GM23338 (cell line): ENCODE measurements around the gene PCBP2. TPM values are rescaled to one million over a fixed set of nuclear protein-coding genes. Genes with fewer than 3 reads are reported as not detected.
"Not testable (repeated sequence)": the region's sequence is repeated elsewhere in the genome, so short reads cannot be mapped to it uniquely, and the experiment has no call there.

Source experiments
- ATAC-seq: fragments of 200-7000 bp; cut with Tn5 transposase; 3 replicates; pipeline ENCODE4 v1.9.1; 2020
- DNase-seq: peaks from one replicate; pipeline ENCODE4 v3.0.0-alpha.2; 2015; ENCODE audit warnings: low spot score
- H2AFZ ChIP-seq: fragments of 200-600 bp; sonication (generic); 2 replicates; pipeline ENCODE4 v1.8.0; 2016; ENCODE audit warnings: antibody characterized with exemption, mild to moderate bottlenecking, moderate library complexity
- H3F3A ChIP-seq: fragments of 200-600 bp; sonication (generic); replicated peaks from 2 replicates; pipeline ENCODE4 v1.8.0; 2017; ENCODE audit warnings: antibody characterized with exemption, mixed run types, low read depth
- H3K27ac ChIP-seq: fragments of 200-600 bp; sonication (generic); 2 replicates; pipeline ENCODE4 v1.6.1; 2016; ENCODE audit warnings: low read depth
- H3K27me3 ChIP-seq: fragments of 200-600 bp; sonication (generic); 2 replicates; pipeline ENCODE4 v1.8.0; 2016; ENCODE audit warnings: mild to moderate bottlenecking, mixed run types, moderate library complexity; ENCODE audit not compliant: insufficient read depth
- H3K36me3 ChIP-seq: fragments of 200-600 bp; sonication (generic); 2 replicates; pipeline ENCODE4 v1.8.0; 2016; ENCODE audit warnings: mild to moderate bottlenecking; ENCODE audit not compliant: insufficient read depth
- H3K4me1 ChIP-seq: fragments of 200-600 bp; sonication (generic); 2 replicates; pipeline ENCODE4 v1.8.0; 2016; ENCODE audit warnings: mild to moderate bottlenecking, moderate library complexity; ENCODE audit not compliant: insufficient read depth
- H3K4me2 ChIP-seq: fragments of 200-600 bp; sonication (generic); 2 replicates; pipeline ENCODE4 v1.7.1; 2017; ENCODE audit warnings: mixed run types
- H3K4me3 ChIP-seq: fragments of 200-600 bp; sonication (generic); 2 replicates; pipeline ENCODE4 v1.6.1; 2016; ENCODE audit warnings: mixed run types
- H3K79me2 ChIP-seq: fragments of 200-600 bp; sonication (generic); replicated peaks from 2 replicates; pipeline ENCODE4 v1.8.0; 2017; ENCODE audit warnings: mild to moderate bottlenecking; ENCODE audit not compliant: insufficient read depth
- H3K9me2 ChIP-seq: fragments of 200-600 bp; sonication (generic); 2 replicates; pipeline ENCODE4 v1.8.0; 2017; ENCODE audit not compliant: insufficient read depth
- H4K20me1 ChIP-seq: fragments of 200-600 bp; sonication (generic); replicated peaks from 2 replicates; pipeline ENCODE4 v1.8.0; 2017; ENCODE audit warnings: mild to moderate bottlenecking; ENCODE audit not compliant: insufficient read depth
- H3K27ac Mint-ChIP-seq: 2 replicates; pipeline ENCODE4 v1.8.0; 2020; ENCODE audit warnings: inconsistent platforms, mild to moderate bottlenecking, moderate library complexity, mixed read lengths
- H3K27me3 Mint-ChIP-seq: 3 replicates; pipeline ENCODE4 v1.8.0; 2022; ENCODE audit warnings: low read depth, mild to moderate bottlenecking, moderate library complexity, mixed read lengths, inconsistent platforms; ENCODE audit not compliant: insufficient read depth, poor library complexity
- H3K36me3 Mint-ChIP-seq: 3 replicates; pipeline ENCODE4 v1.8.0; 2021; ENCODE audit warnings: low read depth, mild to moderate bottlenecking, inconsistent platforms, moderate library complexity, mixed read lengths
- H3K4me1 Mint-ChIP-seq: 3 replicates; pipeline ENCODE4 v1.8.0; 2020; ENCODE audit warnings: mild to moderate bottlenecking, inconsistent platforms, mixed read lengths
- H3K4me3 Mint-ChIP-seq: 3 replicates; pipeline ENCODE4 v1.8.0; 2021; ENCODE audit warnings: moderate library complexity, mild to moderate bottlenecking, inconsistent platforms, mixed read lengths
- H3K9me3 Mint-ChIP-seq: 3 replicates; pipeline ENCODE4 v1.8.0; 2020; ENCODE audit warnings: moderate library complexity, mild to moderate bottlenecking, inconsistent platforms, mixed read lengths
- EZH2 ChIP-seq: fragments of 200-600 bp; sonication (generic); IDR thresholded peaks from one replicate; pipeline ENCODE4 v1.8.0; 2017; ENCODE audit warnings: antibody characterized with exemption, mild to moderate bottlenecking, low read depth; ENCODE audit not compliant: unreplicated experiment
- JUNB ChIP-seq: IDR thresholded peaks from one replicate; pipeline ENCODE4 v1.6.1; 2016; ENCODE audit warnings: antibody characterized with exemption; ENCODE audit not compliant: unreplicated experiment
- POLR2AphosphoS5 ChIP-seq: IDR thresholded peaks from 2 replicates; pipeline ENCODE4 v1.6.1; 2016; ENCODE audit warnings: antibody characterized with exemption, low read depth
- ZNF114 ChIP-seq: fragments of 250-450 bp; sonication (Bioruptor Pico); IDR thresholded peaks from 2 replicates; pipeline ENCODE4 v1.5.0; 2020; ENCODE audit warnings: mild to moderate bottlenecking, moderate library complexity
- ZNF331 ChIP-seq: fragments of 250-450 bp; sonication (Bioruptor Pico); IDR thresholded peaks from 2 replicates; pipeline ENCODE4 v1.5.0; 2020; ENCODE audit warnings: low read depth, mild to moderate bottlenecking, moderate library complexity
- polyA plus RNA-seq: library from polyadenylated mRNA; unstranded; fragments of >200 nt; fragmentation: Nextera tagmentation; extraction: Ambion mirVana; gene quantifications from 2 replicates; pipeline ENCODE4 v1.2.1, GENCODE V29; 2016
- total RNA-seq: library from RNA; depleted of rRNA; stranded (reverse); fragments of >200 nt; shearing (Covaris generic); gene quantifications from 2 replicates; pipeline ENCODE4 v1.2.3, GENCODE V29; 2014
- TF ChIP-seq, protein P1 (sequence below): fragments of 250-450 bp; sonication (Bioruptor Pico); IDR thresholded peaks from 2 replicates; pipeline ENCODE4 v1.5.0; 2020; ENCODE audit warnings: mild to moderate bottlenecking, moderate library complexity
- TF ChIP-seq, protein P2 (sequence below): IDR thresholded peaks from one replicate; pipeline ENCODE4 v1.6.1; 2018; ENCODE audit warnings: antibody characterized with exemption; ENCODE audit not compliant: unreplicated experiment

PCBP2 gene
- total and polyA plus RNA-seq, 2 experiments from 2014 or later: 397 to 676 TPM

DNA sequence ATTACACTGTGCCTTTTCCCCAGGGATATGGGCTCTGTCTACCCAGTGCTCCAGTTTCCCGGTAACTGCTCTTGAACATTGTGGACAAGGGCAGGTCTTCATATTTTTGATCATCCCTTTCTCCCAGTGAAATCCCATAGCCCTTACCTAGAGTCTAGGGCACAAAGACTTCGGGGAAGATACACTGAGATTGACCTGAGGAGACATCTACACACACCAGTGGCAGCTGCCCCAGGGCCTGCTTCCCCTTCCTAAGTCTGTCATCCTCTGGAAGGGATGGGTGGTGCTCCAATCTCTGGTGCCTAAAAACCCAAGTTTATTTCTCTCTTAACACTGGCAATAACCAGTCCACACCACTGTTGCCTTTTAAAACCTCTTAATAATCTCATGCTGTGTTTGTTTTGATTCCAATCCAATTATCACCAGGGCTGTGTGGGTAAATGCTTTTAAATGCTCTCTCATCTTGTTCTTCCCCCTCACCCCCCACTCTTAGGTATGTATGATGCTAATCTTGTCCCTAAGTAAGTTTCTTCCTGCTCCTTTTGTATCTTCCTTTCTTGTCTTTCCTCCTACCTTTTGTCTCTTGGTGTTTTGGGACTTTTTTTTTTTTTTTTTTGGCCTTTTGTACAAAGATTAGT, 36.0 kb upstream of the PCBP2 start:
- peaks cover 20% of the 10 kb centered on the region for H3K4me1 ChIP-seq
- not testable (repeated sequence) for H2AFZ ChIP-seq, H3K4me3 Mint-ChIP-seq, H3K36me3 ChIP-seq, H3K79me2 ChIP-seq, H3K4me3 ChIP-seq, H4K20me1 ChIP-seq, H3K9me3 Mint-ChIP-seq, H3K9me2 ChIP-seq, H3F3A ChIP-seq, H3K27ac ChIP-seq, H3K27me3 ChIP-seq, H3K4me2 ChIP-seq
- Mint-ChIP-seq H3K4me1 (peaks cover 24% of the 10 kb centered on the region), H3K27ac (peak overlapping the region; percentile 56), H3K36me3 (peaks cover 20% of the 10 kb centered on the region), H3K27me3 (peaks cover 13% of the 10 kb centered on the region)
- DNase-seq: peak; percentile 22
- peak; percentile 74 for ATAC-seq

DNA sequence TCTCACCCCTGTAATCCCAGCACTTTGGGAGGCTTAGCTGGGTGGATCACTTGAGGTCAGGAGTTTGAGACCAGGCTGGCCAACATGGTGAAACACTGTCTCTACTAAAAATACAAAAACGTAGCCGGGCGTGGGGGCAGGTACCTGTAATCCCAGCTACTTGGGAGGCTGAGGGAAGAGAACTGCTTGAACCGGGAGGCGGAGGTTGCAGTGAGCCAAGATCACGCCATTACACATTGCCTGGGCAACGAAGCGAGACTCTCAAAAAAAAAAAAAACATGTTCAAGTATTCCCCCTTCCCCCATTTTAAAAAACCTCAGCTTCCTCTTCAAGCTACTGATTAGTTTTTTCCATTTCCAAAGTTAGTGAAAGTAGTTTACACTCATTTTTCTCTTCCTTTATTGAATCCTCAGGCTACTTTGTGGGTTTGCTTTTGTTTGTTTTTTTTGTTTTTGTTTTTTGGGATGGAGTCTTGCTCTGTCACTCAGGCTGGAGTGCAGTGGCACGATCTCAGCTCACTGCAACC, 34.5 kb upstream of the PCBP2 start:
- Mint-ChIP-seq H3K27me3 (peaks cover 19% of the 10 kb centered on the region), H3K4me1 (peaks cover 29% of the 10 kb centered on the region)
- not testable (repeated sequence) for H3K4me3 Mint-ChIP-seq, H2AFZ ChIP-seq, H3K27ac ChIP-seq, H3K9me3 Mint-ChIP-seq, H3K9me2 ChIP-seq, H3K79me2 ChIP-seq, H3K27me3 ChIP-seq, ATAC-seq, DNase-seq, H3K27ac Mint-ChIP-seq, H3K36me3 Mint-ChIP-seq, H3F3A ChIP-seq, H4K20me1 ChIP-seq, H3K4me2 ChIP-seq, H3K36me3 ChIP-seq, H3K4me3 ChIP-seq
- H3K4me1 ChIP-seq: peaks cover 20% of the 10 kb centered on the region

DNA sequence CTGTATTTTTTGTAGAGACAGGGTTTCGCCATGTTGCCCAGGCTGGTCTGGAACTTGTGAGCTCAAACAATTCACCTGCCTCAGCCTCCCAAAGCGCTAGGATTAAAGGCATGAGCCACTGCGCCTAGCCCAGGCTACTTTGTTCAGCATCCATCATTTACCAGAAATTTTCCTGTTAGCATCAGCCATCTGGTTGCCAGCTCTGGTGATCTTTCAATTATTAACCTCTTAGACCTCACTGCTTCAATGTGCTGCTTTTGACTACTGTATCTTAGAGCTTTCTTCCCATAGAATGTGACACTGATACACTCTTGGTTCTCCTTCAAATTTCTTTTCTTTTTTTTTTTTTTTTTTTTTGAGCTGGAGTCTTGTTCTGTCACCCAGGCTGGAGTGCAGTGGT, 33.7 kb upstream of the PCBP2 start:
- Mint-ChIP-seq H3K4me1 (peaks cover 29% of the 10 kb centered on the region), H3K27me3 (peaks cover 19% of the 10 kb centered on the region), H3K4me3 (no peak overlapping the region), H3K9me3 (no peaks in the 10 kb centered on the region), H3K36me3 (no peaks in the 10 kb centered on the region), H3K27ac (no peak overlapping the region)
- Histone ChIP-seq H3K36me3 (no peaks in the 10 kb centered on the region), H3K4me1 (peaks cover 20% of the 10 kb centered on the region), H3K27ac (no peak overlapping the region), H3K9me2 (no peaks in the 10 kb centered on the region), H3K27me3 (no peaks in the 10 kb centered on the region), H4K20me1 (no peaks in the 10 kb centered on the region), H3F3A (0 out of 2 replicates have a peak, but pooled peaks cover 3% of the 10 kb centered on the region), H3K79me2 (no peaks in the 10 kb centered on the region), H3K4me2 (no peak overlapping the region), H2AFZ (no peak overlapping the region), H3K4me3 (no peak overlapping the region)
- no peak for DNase-seq
- ATAC-seq: no peak
- TF ChIP-seq ZNF114 (CRISPR knock-in tag) (no peak), JUNB (no peak), ZNF331 (CRISPR knock-in tag) (no peak), POLR2AphosphoS5 (no peak), EZH2 (no peak)
- TF ChIP-seq, protein P1, sequence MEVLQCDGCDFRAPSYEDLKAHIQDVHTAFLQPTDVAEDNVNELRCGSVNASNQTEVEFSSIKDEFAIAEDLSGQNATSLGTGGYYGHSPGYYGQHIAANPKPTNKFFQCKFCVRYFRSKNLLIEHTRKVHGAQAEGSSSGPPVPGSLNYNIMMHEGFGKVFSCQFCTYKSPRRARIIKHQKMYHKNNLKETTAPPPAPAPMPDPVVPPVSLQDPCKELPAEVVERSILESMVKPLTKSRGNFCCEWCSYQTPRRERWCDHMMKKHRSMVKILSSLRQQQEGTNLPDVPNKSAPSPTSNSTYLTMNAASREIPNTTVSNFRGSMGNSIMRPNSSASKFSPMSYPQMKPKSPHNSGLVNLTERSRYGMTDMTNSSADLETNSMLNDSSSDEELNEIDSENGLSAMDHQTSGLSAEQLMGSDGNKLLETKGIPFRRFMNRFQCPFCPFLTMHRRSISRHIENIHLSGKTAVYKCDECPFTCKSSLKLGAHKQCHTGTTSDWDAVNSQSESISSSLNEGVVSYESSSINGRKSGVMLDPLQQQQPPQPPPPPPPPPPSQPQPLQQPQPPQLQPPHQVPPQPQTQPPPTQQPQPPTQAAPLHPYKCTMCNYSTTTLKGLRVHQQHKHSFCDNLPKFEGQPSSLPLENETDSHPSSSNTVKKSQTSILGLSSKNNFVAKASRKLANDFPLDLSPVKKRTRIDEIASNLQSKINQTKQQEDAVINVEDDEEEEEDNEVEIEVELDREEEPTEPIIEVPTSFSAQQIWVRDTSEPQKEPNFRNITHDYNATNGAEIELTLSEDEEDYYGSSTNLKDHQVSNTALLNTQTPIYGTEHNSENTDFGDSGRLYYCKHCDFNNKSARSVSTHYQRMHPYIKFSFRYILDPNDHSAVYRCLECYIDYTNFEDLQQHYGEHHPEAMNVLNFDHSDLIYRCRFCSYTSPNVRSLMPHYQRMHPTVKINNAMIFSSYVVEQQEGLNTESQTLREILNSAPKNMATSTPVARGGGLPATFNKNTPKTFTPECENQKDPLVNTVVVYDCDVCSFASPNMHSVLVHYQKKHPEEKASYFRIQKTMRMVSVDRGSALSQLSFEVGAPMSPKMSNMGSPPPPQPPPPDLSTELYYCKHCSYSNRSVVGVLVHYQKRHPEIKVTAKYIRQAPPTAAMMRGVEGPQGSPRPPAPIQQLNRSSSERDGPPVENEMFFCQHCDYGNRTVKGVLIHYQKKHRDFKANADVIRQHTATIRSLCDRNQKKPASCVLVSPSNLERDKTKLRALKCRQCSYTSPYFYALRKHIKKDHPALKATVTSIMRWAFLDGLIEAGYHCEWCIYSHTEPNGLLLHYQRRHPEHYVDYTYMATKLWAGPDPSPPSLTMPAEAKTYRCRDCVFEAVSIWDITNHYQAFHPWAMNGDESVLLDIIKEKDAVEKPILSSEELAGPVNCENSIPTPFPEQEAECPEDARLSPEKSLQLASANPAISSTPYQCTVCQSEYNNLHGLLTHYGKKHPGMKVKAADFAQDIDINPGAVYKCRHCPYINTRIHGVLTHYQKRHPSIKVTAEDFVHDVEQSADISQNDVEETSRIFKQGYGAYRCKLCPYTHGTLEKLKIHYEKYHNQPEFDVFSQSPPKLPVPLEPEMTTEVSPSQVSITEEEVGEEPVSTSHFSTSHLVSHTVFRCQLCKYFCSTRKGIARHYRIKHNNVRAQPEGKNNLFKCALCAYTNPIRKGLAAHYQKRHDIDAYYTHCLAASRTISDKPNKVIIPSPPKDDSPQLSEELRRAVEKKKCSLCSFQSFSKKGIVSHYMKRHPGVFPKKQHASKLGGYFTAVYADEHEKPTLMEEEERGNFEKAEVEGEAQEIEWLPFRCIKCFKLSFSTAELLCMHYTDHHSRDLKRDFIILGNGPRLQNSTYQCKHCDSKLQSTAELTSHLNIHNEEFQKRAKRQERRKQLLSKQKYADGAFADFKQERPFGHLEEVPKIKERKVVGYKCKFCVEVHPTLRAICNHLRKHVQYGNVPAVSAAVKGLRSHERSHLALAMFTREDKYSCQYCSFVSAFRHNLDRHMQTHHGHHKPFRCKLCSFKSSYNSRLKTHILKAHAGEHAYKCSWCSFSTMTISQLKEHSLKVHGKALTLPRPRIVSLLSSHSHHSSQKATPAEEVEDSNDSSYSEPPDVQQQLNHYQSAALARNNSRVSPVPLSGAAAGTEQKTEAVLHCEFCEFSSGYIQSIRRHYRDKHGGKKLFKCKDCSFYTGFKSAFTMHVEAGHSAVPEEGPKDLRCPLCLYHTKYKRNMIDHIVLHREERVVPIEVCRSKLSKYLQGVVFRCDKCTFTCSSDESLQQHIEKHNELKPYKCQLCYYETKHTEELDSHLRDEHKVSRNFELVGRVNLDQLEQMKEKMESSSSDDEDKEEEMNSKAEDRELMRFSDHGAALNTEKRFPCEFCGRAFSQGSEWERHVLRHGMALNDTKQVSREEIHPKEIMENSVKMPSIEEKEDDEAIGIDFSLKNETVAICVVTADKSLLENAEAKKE (CRISPR knock-in tag): no peak
- TF ChIP-seq, protein P2, sequence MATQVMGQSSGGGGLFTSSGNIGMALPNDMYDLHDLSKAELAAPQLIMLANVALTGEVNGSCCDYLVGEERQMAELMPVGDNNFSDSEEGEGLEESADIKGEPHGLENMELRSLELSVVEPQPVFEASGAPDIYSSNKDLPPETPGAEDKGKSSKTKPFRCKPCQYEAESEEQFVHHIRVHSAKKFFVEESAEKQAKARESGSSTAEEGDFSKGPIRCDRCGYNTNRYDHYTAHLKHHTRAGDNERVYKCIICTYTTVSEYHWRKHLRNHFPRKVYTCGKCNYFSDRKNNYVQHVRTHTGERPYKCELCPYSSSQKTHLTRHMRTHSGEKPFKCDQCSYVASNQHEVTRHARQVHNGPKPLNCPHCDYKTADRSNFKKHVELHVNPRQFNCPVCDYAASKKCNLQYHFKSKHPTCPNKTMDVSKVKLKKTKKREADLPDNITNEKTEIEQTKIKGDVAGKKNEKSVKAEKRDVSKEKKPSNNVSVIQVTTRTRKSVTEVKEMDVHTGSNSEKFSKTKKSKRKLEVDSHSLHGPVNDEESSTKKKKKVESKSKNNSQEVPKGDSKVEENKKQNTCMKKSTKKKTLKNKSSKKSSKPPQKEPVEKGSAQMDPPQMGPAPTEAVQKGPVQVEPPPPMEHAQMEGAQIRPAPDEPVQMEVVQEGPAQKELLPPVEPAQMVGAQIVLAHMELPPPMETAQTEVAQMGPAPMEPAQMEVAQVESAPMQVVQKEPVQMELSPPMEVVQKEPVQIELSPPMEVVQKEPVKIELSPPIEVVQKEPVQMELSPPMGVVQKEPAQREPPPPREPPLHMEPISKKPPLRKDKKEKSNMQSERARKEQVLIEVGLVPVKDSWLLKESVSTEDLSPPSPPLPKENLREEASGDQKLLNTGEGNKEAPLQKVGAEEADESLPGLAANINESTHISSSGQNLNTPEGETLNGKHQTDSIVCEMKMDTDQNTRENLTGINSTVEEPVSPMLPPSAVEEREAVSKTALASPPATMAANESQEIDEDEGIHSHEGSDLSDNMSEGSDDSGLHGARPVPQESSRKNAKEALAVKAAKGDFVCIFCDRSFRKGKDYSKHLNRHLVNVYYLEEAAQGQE: no peak
